ENCODE measurements around the gene ABL1. TPM values are rescaled to one million over a fixed set of nuclear protein-coding genes. Genes with fewer than 3 reads are reported as not detected.

The ABL1 gene
- total and polyA plus RNA-seq, 2 of the 13 experiments (the other 11 are each of a cell fraction or from before 2014, with no cell fraction given), result 10.8 to 20.4 TPM

DNA sequence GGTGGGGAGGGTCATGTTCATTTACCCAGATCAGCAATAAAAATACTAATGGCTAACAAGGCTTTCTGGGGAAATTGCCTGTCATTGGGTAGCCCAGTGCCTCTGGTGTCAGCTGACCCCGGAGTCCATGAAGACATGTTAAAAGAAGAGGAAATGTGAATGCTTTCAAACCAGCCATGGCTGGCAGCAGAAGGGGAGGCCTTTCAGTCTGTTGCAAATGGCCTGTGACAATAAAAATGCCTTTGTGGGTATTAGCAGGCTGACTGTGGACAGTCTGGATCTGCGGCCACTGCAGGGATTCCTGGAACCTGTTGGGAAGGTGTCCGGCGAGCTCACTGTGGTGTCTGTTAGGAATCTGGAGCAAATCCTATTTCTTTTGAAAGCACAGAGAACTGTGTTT, 7.5 kb downstream of the ABL1 start:
- TF ChIP-seq CENPBD1 (CRISPR knock-in tag; IDR thresholded peaks at IDR 0.05; ENCODE audit: borderline replicate concordance, low read depth), result no peak
- no peak for TF ChIP-seq REPIN1 (CRISPR knock-in tag; IDR thresholded peaks at IDR 0.05; ENCODE audit: borderline replicate concordance, low read depth)
- TF ChIP-seq, protein P1, sequence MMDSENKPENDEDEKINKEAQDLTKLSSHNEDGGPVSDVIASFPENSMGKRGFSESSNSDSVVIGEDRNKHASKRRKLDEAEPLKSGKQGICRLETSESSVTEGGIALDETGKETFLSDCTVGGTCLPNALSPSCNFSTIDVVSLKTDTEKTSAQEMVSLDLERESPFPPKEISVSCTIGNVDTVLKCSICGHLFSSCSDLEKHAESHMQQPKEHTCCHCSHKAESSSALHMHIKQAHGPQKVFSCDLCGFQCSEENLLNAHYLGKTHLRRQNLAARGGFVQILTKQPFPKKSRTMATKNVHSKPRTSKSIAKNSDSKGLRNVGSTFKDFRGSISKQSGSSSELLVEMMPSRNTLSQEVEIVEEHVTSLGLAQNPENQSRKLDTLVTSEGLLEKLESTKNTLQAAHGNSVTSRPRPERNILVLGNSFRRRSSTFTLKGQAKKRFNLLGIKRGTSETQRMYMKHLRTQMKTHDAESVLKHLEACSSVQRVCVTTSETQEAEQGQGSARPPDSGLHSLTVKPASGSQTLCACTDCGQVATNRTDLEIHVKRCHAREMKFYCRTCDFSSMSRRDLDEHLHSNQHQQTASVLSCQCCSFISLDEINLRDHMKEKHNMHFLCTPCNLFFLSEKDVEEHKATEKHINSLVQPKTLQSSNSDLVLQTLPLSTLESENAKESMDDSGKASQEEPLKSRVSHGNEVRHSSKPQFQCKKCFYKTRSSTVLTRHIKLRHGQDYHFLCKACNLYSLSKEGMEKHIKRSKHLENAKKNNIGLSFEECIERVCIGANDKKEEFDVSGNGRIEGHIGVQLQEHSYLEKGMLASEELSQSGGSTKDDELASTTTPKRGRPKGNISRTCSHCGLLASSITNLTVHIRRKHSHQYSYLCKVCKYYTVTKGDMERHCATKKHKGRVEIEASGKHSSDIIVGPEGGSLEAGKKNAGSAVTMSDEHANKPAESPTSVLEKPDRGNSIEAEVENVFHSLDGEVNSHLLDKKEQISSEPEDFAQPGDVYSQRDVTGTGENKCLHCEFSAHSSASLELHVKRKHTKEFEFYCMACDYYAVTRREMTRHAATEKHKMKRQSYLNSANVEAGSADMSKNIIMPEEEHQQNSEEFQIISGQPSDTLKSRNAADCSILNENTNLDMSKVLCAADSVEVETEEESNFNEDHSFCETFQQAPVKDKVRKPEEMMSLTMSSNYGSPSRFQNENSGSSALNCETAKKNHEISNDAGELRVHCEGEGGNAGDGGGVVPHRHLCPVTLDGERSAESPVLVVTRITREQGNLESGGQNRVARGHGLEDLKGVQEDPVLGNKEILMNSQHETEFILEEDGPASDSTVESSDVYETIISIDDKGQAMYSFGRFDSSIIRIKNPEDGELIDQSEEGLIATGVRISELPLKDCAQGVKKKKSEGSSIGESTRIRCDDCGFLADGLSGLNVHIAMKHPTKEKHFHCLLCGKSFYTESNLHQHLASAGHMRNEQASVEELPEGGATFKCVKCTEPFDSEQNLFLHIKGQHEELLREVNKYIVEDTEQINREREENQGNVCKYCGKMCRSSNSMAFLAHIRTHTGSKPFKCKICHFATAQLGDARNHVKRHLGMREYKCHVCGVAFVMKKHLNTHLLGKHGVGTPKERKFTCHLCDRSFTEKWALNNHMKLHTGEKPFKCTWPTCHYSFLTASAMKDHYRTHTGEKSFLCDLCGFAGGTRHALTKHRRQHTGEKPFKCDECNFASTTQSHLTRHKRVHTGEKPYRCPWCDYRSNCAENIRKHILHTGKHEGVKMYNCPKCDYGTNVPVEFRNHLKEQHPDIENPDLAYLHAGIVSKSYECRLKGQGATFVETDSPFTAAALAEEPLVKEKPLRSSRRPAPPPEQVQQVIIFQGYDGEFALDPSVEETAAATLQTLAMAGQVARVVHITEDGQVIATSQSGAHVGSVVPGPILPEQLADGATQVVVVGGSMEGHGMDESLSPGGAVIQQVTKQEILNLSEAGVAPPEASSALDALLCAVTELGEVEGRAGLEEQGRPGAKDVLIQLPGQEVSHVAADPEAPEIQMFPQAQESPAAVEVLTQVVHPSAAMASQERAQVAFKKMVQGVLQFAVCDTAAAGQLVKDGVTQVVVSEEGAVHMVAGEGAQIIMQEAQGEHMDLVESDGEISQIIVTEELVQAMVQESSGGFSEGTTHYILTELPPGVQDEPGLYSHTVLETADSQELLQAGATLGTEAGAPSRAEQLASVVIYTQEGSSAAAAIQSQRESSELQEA (CRISPR knock-in tag; IDR thresholded peaks at IDR 0.05; ENCODE audit: not compliant biosample characterization), result no peak
- no peak for TF ChIP-seq NONO (IDR thresholded peaks at IDR 0.05)
- TF ChIP-seq NONO (CRISPR knock-in tag; conservative IDR thresholded peaks at IDR 0.05), result no peak
- no peak for TF ChIP-seq ZNF816 (CRISPR knock-in tag; IDR thresholded peaks at IDR 0.05; ENCODE audit: borderline replicate concordance)
- no peak for TF ChIP-seq TGIF2 (CRISPR knock-in tag; IDR thresholded peaks at IDR 0.05)
- TF ChIP-seq ZNF180 (CRISPR knock-in tag; IDR thresholded peaks at IDR 0.05; ENCODE audit: borderline replicate concordance, low read depth), result no peak
- Histone ChIP-seq H3K4me2 (ENCODE audit: low read depth, low read length) (no peak overlapping the region), H3K9me3 (ENCODE audit: low read length) (no peaks in the 10 kb centered on the region), H3K79me2 (ENCODE audit: insufficient read depth, low read length) (peaks cover 84% of the 10 kb centered on the region), H4K20me1 (ENCODE audit: insufficient read depth, low read length) (peaks cover 9% of the 10 kb centered on the region), H3K27ac (ENCODE audit: extremely low read length, insufficient read depth, low read length) (no peak overlapping the region), H3K9ac (ENCODE audit: insufficient read depth, low read depth, low read length) (no peak overlapping the region), H3K27me3 (ENCODE audit: control insufficient read depth in 1 of 2, insufficient read depth in 2 of 2, low read length in 2 of 2) (no peaks in the 10 kb centered on the region), H3K4me1 (ENCODE audit: insufficient read depth, low read length) (peaks cover 47% of the 10 kb centered on the region), H3K36me3 (replicated peaks in 1 of 2; ENCODE audit: control insufficient read depth in 1 of 2, insufficient read depth in 2 of 2, low read length in 2 of 2) (0 out of 5 replicates have a peak, but pooled peaks cover 0 to 4% of the 10 kb centered on the region in 2 experiments), H3K4me3 (replicated peaks in 1 of 3; ENCODE audit: insufficient read depth in 1 of 3, low read depth in 2 of 3, low read length in 3 of 3) (no peak overlapping the region), H2AFZ (ENCODE audit: low read length) (no peak overlapping the region)
- no peak for FAIRE-seq
- ATAC-seq, result no peak
- no peak for DNase-seq (ENCODE audit: low spot score)
- CTCF ChIA-PET (ENCODE audit: low intra/inter-chr PET ratio, low total read pairs), result no interaction called here
- intact Hi-C loops (cut with micrococcal nuclease; ENCODE audit: unreplicated experiment), result loop anchor here (5.0 kb wide), 1 partner anchor 390 kb away; no protein-coding TSS in a partner anchor
- in situ Hi-C loops (cut with HindIII; ENCODE audit: extremely low pct_ligation_motif_present, low pct_unique_long_range_greater_than_20kb), result no loop called here
- WGBS (ENCODE audit: low lambda C conversion rate), result 100% methylated on average over 4 of the region's 4 CpGs
- BruUV-seq (replicated peaks), result no TSS peak
- POLR2A ChIA-PET, result no interaction called here

Data from HepG2 (cell line).